ENCODE results near the gene HEPACAM2.

HEPACAM2 gene

GRCh38 chr7:93161181-93161762 is 65.0 kb downstream of the HEPACAM2 start:
- H3K27ac ChIP-seq: no peak overlapping the region

GRCh38 chr7:93160410-93160809 is 65.9 kb downstream of the HEPACAM2 start:
- TF ChIP-seq ZFX (IDR thresholded peaks at IDR 0.05) (no peak), CTCF (conservative IDR thresholded peaks at IDR 0.05) (no peak)
- H3K27ac ChIP-seq: no peak overlapping the region

More at GRCh38 chr7:93161181-93161762, 65.0 kb downstream of the HEPACAM2 start:
- TF ChIP-seq CTCF (conservative IDR thresholded peaks at IDR 0.05) (no peak), ZFX (IDR thresholded peaks at IDR 0.05) (no peak)

GRCh38 chr7:93159490-93159889 is 66.8 kb downstream of the HEPACAM2 start:
- no peak overlapping the region for H3K27ac ChIP-seq
- TF ChIP-seq CTCF (conservative IDR thresholded peaks at IDR 0.05): no peak
- TF ChIP-seq ZFX (IDR thresholded peaks at IDR 0.05): no peak

DNA sequence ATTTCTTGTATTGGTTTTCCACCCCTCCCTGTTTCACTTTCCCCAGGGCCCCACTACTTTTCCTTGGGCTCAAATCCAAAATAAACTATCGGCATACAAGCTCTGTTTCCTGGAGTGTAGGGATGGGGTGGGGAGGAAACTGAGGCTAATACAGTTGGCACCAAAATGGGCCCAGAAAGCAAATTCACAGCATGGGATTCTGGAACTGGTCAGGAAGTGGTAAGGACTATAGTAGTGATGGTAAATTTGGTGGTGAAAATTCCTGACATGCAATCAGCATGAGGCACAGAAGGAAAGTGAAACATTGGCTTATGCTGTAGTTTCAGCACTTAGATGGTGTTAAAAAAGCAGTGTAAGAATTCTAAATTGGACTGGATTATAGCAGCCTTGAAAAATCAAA is 69.4 kb downstream of the HEPACAM2 start:
- TF ChIP-seq CTCF (conservative IDR thresholded peaks at IDR 0.05): no peak
- TF ChIP-seq ZFX (IDR thresholded peaks at IDR 0.05): no peak
- H3K27ac ChIP-seq: no peak overlapping the region; the same call in 1 of the 2 replicates

- TF ChIP-seq ZFX (IDR thresholded peaks at IDR 0.05) (no peak), CTCF (conservative IDR thresholded peaks at IDR 0.05) (no peak)
Observed at GRCh38 chr7:93150200-93150835, 76.0 kb downstream of the HEPACAM2 start.

GRCh38 chr7:93148727-93149126 is 77.5 kb downstream of the HEPACAM2 start:
- TF ChIP-seq CTCF (conservative IDR thresholded peaks at IDR 0.05) (no peak), ZFX (IDR thresholded peaks at IDR 0.05) (no peak)
- H3K27ac ChIP-seq: no peak overlapping the region

More at GRCh38 chr7:93150200-93150835, 76.0 kb downstream of the HEPACAM2 start:
- no peak overlapping the region for H3K27ac ChIP-seq

GRCh38 chr7:93148144-93148543 is 78.1 kb downstream of the HEPACAM2 start, which contains the start of gene SAMD9L:
SAMD9L (minus strand) TSS chr7:93148385; CDS start chr7:93135971, 12,414 bp downstream.
- H3K27ac ChIP-seq: no peak within 1 kb of the TSS
- no peak for TF ChIP-seq CTCF (conservative IDR thresholded peaks at IDR 0.05)
- TF ChIP-seq ZFX (IDR thresholded peaks at IDR 0.05): no peak
